GM10266 (cell line): ENCODE results near the gene SEPHS2.
"Not testable (repeated sequence)": the region's sequence is repeated elsewhere in the genome, so short reads cannot be mapped to it uniquely, and the experiment has no call there.

Experiments
- DNase-seq: peaks from one replicate; pipeline ENCODE4 v3.0.0; 2012; ENCODE audit errors: extremely low spot score
- TF ChIP-seq, protein P1 (sequence below): IDR thresholded peaks from 2 replicates; pipeline ENCODE4 v1.5.1; 2012; ENCODE audit warnings: mild to moderate bottlenecking, low read depth; ENCODE audit not compliant: control insufficient read depth, insufficient read depth; ENCODE audit errors: missing control alignments

SEPHS2 gene

GRCh38 chr16:30464078-30464477, 18.4 kb upstream of the SEPHS2 start:
- TF ChIP-seq, protein P1, sequence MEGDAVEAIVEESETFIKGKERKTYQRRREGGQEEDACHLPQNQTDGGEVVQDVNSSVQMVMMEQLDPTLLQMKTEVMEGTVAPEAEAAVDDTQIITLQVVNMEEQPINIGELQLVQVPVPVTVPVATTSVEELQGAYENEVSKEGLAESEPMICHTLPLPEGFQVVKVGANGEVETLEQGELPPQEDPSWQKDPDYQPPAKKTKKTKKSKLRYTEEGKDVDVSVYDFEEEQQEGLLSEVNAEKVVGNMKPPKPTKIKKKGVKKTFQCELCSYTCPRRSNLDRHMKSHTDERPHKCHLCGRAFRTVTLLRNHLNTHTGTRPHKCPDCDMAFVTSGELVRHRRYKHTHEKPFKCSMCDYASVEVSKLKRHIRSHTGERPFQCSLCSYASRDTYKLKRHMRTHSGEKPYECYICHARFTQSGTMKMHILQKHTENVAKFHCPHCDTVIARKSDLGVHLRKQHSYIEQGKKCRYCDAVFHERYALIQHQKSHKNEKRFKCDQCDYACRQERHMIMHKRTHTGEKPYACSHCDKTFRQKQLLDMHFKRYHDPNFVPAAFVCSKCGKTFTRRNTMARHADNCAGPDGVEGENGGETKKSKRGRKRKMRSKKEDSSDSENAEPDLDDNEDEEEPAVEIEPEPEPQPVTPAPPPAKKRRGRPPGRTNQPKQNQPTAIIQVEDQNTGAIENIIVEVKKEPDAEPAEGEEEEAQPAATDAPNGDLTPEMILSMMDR = no peak

GRCh38 chr16:30461426-30461825, 15.8 kb upstream of the SEPHS2 start:
- DNase-seq = not testable (repeated sequence)

More at GRCh38 chr16:30464078-30464477, 18.4 kb upstream of the SEPHS2 start:
- no peak for DNase-seq

GRCh38 chr16:30459456-30459855, 13.8 kb upstream of the SEPHS2 start:
- no peak for DNase-seq
- TF ChIP-seq, protein P1 = no peak

DNA sequence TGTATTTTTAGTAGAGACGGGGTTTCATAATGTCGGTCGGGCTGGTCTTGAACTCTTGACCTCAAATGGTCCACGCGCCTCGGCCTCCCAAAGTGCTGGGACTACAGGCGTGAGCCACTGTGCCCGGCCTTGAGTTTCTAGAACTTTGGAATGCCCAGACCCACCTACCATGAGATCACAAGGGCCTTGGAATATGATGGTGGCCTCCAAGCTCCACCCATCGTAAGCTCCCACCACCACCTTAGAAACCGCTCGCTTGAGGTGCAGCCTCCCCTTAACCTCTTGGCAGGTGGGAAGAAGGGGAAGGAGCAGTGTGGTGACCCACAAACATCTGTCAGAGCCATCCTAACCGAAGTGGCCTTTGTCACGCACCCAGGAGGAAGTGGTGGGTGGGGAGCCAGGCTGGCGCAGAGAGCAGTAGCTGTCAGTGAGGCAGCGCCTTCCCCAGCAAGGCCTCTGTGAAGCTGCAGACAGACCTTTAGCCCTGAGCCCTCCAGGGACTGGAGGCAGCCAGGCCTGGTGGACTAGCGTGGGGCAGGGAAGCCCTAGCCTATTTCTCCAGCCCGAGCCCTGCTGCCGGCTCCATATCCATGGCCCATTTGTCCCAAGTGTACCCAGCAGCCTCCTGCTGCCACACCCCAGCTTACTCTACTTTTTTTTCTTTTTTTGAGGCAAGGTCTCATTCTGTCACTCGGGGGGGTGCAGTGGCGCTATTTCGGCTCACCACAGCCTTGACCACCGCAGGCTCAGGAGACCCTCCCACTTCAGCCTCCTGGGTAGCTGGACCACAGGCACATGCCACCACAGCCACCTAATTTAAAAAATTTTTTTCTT, 13.1 kb upstream of the SEPHS2 start:
- TF ChIP-seq, protein P1 = no peak
- peak; percentile 68 for DNase-seq

- TF ChIP-seq, protein P1 = no peak
- no peak for DNase-seq
These were observed 12.3 kb upstream of the SEPHS2 start for GRCh38 chr16:30457743-30458560.

GRCh38 chr16:30457256-30457655, 11.6 kb upstream of the SEPHS2 start:
- TF ChIP-seq, protein P1 = no peak
- DNase-seq = no peak

DNA sequence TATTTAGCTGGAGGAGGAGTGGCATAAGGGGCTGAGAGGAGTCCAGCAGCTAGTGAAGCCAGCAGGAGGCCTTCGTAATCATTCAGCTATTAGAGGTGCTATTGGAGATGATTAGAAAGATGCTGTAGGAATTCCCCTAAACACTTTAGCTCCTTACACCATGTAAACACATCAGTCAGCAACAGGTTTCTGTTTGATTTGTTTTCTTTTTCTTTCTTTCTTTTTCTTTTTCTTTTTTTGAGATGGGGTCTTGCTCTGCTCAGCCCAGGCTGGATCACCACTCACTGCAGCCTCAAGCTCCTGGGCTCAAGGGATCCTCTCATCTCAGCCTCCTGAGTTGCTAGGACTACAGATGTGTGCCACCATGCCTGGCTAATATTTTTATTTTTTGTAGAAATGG, 10.6 kb upstream of the SEPHS2 start:
- DNase-seq = no peak
- TF ChIP-seq, protein P1 = no peak

DNA sequence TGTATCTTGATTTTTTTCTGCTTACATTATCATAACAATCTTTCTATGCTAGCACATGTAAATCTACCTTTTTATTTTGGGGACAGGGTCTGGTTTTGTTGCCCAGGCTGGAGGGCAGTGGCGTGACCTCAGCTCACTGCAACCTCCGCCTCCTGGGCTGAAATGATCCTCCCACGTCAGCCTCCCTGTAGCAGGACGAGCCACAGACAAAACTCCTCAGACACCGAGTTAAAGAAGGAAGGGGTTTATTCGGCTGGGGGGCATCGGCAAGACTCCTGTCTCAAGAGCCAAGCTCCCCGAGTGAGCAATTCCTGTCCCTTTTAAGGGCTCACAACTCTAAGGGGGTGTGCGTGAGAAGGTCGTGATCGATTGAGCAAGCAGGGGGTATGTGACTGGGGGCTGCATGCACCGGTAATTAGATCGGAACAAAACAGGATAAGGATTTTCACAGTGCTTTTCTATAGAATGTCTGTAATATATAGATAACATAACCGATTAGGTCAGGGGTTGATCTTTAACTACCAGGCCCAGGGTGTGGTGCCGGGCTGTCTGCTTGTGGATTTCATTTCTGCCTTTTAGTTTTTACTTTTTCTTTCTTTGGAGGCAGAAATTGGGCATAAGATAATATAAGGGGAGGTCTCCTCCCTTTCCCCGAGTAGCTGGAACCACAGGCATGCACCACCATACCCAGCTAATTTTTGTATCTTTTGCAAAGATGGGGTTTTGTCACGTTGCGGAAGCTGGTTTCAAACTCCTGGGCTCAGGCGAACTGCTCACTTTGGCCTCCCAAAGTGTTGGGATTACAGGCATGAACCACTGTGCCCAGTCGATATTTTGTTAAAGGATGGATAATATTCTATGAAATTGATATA, 7.3 kb upstream of the SEPHS2 start:
- DNase-seq = not testable (repeated sequence)
